Mesangial cell (primary cell): ENCODE data around the gene LIF. TPM values are rescaled to one million over a fixed set of nuclear protein-coding genes. Genes with fewer than 3 reads are reported as not detected.

Experiments used
- total RNA-seq: library from RNA; depleted of rRNA; stranded (reverse); fragments of >200 nt; gene quantifications from 2 replicates; pipeline ENCODE4 v1.2.3, GENCODE V29; 2015

The LIF gene
- total RNA-seq = 42.5 and 60.8 TPM in 2 replicates

DNA sequence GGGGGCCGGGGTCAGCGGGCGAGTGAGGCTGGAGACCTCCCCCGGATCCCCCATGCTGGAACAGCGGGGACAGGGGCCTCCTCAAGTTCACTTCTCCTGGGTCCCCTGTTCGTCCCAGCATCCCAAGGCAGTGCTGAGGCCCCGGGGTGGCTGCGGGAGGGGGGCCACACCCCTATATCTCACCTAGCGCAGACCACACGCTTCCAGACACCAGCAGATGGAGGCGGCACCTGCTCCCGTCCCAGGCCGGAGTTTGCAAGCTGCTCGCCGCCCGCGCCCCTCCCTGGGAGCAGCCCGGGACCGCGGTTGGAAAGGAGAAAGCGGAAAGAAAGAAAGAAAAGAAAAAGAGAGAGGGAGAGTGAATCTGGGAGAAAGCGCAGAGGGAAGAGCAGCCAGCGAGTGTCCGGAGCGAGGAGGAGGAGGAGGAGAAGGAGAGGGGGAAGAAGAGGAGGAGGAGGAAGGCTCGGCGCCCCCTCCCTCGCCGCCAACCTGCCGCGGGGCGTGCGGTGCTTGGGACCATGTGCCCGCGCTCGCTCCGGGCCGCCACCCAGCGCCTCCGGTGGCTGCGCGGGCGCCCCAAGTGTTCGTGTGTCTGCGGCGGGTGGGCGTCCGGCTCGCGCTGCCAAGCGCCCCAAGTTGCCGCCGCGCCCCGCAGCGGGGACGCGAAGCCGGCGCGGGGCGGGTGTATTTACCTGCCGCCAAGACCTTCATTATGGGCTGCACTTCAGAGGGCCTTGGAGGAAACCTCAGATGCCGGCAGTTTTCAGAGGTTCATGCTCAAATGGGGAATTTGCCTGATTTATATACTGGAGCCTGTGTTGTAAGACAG is at the start of gene LIF:
Gene LIF (minus strand): TSS at position 775 of the 829 bp plus-strand sequence. CDS start 64 bp downstream, at position 711.

DNA sequence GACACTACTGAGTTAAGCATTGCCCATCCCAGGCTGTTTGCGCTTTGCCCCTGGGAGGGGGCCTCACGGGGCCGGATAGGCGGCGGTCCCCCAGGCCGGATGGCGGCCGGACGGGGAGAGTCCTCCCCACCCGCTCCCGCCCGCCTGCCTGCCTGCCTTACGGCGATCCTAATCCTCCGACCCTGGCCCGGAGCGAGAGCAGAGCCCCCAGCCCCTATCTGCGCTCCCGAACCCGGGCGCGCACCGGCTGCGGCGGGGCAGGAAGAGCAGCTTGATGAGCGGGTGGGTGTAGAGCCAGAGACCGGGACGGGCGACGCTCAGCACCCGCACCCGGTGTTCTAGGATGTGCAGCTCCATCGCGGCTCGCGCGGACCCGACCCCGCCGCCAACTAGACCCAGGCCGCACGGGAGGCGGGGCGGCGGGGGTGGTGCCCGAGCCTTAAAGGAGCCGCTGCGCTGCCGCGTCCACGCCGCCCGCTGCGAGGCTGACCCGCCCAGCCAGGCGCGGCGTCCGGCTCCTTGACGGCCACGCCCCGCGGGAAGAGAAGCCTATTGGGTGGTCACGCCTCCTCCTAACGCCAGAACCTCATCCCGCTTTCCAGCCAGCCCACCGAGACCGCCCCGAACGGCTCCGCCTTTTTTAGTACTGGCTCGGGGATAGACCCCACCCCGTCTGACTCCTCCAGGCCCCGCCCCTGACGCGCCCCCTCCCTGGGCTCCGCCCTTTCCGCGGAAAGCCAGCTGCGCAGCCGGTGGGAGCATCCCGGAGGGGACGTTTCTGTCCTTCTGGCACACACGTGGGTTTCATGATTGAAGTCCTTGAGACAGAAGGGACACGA is 42.8 kb upstream of the LIF start, which contains the start of gene CASTOR1:
Gene CASTOR1 (minus strand): TSS at position 365 of the 839 bp plus-strand sequence. CDS start 8 bp downstream, at position 357.

DNA sequence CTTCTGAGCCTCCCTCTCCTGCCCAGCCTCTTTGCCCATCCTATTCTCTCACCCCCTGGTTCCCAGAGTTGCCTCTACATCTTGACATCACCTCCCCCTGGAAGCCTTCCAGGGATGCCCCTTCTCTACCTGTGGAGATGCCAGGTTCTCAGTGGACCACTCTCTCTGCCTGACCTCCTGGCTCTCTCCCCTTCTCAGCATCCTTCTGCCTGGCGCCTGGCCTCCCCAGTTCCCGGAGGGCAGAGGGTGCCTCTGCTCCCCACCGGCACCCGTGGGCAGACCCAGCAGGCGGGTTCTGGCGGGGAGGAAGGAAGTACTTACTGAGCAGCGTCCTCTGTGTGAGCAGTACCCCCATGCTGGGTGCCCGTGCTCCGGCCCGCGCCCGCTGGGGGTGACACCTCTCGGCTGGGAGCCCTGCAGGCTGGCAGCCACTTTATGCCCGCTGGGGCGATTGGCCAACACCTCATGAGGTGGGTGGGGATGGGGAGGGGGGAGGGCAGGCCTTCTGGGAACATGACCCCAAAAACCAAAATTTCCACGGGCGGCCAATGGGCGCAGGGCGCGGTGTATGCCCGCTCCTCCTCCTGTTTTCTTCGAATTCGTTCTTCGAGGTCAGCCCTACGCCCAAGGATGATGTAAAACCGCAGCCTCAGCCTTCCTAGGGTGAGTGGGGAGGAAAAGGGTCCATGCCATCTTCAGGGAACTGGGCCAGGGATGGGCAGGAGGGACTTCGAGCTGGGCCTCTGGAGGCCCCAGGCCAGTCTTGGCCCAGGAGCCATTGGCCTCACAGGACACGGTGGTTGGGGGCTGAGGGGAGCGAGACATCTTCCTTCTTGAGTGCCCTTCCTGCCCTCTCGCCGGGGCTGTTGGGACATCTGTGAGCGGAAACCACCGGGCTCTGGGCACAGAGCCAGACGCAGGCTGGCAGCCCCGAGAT is 20.2 kb upstream of the LIF start, which contains the start of gene OSM:
Gene OSM (minus strand): TSS at position 407 of the 937 bp plus-strand sequence. CDS start 52 bp downstream, at position 355.

Other genes with a start within 250 kb of the LIF start
- gene HORMAD2, start 166.3 kb downstream of the LIF start, total RNA-seq = 0.51 TPM in 1 of 2 replicates, not detected in the other
- gene OSM, start 20.1 kb upstream of the LIF start, total RNA-seq = not detected in 2 replicates
- 7.3 and 13.3 TPM in 2 replicates for gene CASTOR1, start 42.7 kb upstream of the LIF start, total RNA-seq
- gene TBC1D10A, start 80.2 kb upstream of the LIF start, total RNA-seq = 15.8 and 16.6 TPM in 2 replicates
- gene SF3A1, start 110.1 kb upstream of the LIF start, total RNA-seq = 49.6 and 50.7 TPM in 2 replicates
- 4.6 and 7.0 TPM in 2 replicates for gene CCDC157, start 110.2 kb upstream of the LIF start, total RNA-seq
- gene RNF215, start 140.7 kb upstream of the LIF start, total RNA-seq = 17.3 and 25.2 TPM in 2 replicates
- gene SEC14L2, start 150.3 kb upstream of the LIF start, total RNA-seq = 28.3 and 30.3 TPM in 2 replicates
- gene MTFP1, start 179.0 kb upstream of the LIF start, total RNA-seq = 15.5 and 75.1 TPM in 2 replicates
- not detected in 2 replicates for gene SEC14L3, start 225.3 kb upstream of the LIF start, total RNA-seq